Skeletal muscle tissue (tissue), 4 donors: Measurements from ENCODE around the gene PTPDC1. TPM values are rescaled to one million over a fixed set of nuclear protein-coding genes. Genes with fewer than 3 reads are reported as not detected.
"Not testable (repeated sequence)": the region's sequence is repeated elsewhere in the genome, so short reads cannot be mapped to it uniquely, and the experiment has no call there.

Experiments used
- H3K27ac ChIP-seq: one replicate; pipeline ENCODE4 v1.7.0; 2013; ENCODE audit warnings: mild to moderate bottlenecking, low read depth, low read length, inconsistent platforms
- H3K27me3 ChIP-seq, 3 donors: one replicate each; pipeline ENCODE4 v1.7.0; 2013; ENCODE audit warnings: low read length in 3 of 3; ENCODE audit not compliant: control insufficient read depth in 3 of 3, insufficient read depth in 3 of 3
- H3K36me3 ChIP-seq, 3 donors: one replicate each; pipeline ENCODE4 v1.7.0; 2013; ENCODE audit warnings: low read length in 3 of 3; ENCODE audit not compliant: control insufficient read depth in 3 of 3, insufficient read depth in 3 of 3
- H3K4me1 ChIP-seq, 3 donors: one replicate each; pipeline ENCODE4 v1.7.0; 2013; ENCODE audit warnings: low read length in 3 of 3, mild to moderate bottlenecking in 3 of 3; ENCODE audit not compliant: control insufficient read depth in 3 of 3, insufficient read depth in 3 of 3
- H3K4me3 ChIP-seq, 3 donors: one replicate each; pipeline ENCODE4 v1.7.0; 2013; ENCODE audit warnings: low read length in 3 of 3
- H3K9ac ChIP-seq, 3 donors: one replicate each; pipeline ENCODE4 v1.7.0; 2013; ENCODE audit warnings: low read length in 3 of 3, mild to moderate bottlenecking in 3 of 3, moderate library complexity in 2 of 3, low read depth in 1 of 3
- H3K9me3 ChIP-seq, 3 donors: one replicate each; pipeline ENCODE4 v1.7.0; 2013; ENCODE audit warnings: low read length in 3 of 3; ENCODE audit not compliant: control insufficient read depth in 3 of 3
- total RNA-seq: library from RNA; depleted of rRNA; stranded (reverse); fragments of >200 nt; gene quantifications from one replicate; pipeline ENCODE4 v1.2.3, GENCODE V29; 2014
- donor health status: Osteomylitis.

The PTPDC1 gene
- total RNA-seq, 1 donor from 2014 or later, result 11.0 TPM

DNA sequence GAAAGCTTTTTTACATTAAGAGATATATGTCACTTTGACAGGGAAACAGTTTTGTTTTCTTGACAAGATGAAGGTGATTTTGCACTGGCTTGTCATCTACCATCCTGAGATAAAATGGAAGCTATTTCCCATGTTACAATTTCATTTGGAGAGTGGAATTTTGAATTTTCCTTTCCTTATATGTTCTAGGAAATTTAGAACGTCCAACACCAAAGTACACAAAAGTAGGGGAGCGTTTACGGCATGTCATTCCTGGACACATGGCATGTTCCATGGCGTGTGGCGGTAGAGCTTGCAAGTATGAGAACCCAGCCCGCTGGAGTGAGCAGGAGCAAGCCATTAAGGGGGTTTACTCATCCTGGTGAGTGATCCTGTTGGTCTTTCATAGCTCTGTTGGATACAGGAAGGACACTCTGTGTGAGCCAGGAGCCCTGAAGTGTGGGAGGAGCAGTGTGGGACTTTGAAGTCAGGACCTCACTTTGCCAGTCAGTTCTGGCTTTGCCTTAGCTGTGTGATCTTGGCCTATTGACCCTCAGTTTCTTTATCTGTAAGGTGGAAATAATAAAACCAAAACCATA lies 887 bp downstream of the PTPDC1 start:
- H3K27ac ChIP-seq, result no peak overlapping the region
- H3K27me3 ChIP-seq, result no peaks in the 10 kb centered on the region
- H3K4me1 ChIP-seq, result no peaks in the 10 kb centered on the region
- H3K4me3 ChIP-seq, result no peak overlapping the region
- no peak overlapping the region for H3K9ac ChIP-seq
- no peaks in the 10 kb centered on the region for H3K9me3 ChIP-seq
- peaks cover 0 to 3% (median 2%) of the 10 kb centered on the region in 3 donors for H3K36me3 ChIP-seq

DNA sequence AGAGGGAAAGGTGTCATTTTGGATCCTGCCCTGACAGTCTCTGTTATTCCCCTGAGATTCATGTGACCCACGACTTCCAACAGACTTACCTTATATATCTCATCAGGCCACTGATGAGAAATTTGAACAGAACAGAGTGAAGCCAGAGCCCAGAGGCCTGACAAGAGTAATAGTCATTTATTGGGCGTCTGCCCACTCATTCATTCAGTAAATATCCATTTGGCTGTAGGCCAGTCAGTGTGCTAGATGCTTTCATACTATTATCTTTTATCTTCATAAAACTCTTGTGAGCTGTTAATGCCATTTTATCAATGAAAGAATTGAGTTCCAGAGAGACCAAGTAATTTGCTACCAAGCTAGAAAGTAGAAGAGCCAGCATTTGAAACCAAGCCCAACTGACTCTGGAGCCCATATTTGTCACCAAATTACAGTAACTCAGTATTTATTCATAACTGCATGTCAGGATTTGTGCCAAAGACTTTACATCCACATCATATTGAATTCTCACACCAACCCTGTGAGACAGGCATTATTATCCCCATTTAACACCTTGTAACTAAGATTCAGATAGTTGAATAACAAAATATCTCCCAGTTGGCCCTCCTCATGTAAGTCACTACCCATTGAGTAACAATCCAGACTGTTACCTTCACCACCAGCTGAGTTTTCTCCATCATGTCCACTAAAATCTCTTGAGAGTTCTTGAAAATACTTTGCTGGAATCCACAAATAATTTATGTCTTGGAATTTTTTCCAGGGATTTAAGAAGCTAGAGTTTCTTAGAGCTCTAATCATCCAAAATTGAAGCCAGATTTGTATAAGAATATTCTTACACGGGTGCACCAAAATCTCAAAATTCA lies 2.5 kb downstream of the PTPDC1 start:
- H3K9ac ChIP-seq, result no peak overlapping the region
- H3K36me3 ChIP-seq, result peaks cover 0 to 3% (median 2%) of the 10 kb centered on the region in 3 donors
- H3K27me3 ChIP-seq, result no peaks in the 10 kb centered on the region
- H3K4me1 ChIP-seq, result no peaks in the 10 kb centered on the region
- no peak overlapping the region for H3K4me3 ChIP-seq
- H3K9me3 ChIP-seq, result no peaks in the 10 kb centered on the region
- no peak overlapping the region for H3K27ac ChIP-seq

DNA sequence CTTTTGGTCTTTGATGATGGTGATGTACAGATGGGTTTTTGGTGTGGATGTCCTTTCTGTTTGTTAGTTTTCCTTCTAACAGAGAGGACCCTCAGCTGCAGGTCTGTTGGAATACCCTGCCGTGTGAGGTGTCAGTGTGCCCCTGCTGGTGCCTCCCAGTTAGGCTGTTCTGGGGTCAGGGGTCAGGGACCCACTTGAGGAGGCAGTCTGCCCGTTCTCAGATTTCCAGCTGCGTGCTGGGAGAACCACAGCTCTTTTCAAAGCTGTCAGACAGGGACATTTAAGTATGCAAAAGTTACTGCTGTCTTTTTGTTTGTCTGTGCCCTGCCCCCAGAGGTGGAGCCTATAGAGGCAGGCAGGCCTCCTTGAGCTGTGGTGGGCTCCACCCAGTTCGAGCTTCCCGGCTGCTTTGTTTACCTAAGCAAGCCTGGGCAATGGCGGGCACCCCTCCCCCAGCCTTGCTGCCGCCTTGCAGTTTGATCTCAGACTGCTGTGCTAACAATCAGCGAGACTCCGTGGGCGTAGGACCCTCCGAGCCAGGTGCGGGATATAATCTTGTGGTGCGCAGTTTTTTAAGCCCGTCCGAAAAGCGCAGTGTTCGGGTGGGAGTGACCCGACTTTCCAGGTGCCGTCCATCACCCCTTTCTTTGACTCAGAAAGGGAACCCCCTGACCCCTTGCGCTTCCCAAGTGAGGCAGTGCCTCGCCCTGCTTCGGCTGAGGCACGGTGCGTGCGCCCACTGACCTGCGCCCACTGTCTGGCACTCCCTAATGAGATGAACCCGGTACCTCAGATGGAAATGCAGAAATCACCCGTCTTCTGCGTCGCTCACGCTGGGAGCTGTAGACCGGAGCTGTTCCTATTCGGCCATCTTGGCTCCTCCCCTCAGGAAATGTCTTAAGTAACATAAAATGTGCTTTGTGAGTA lies 10.2 kb downstream of the PTPDC1 start:
- not testable (repeated sequence) for H3K27ac ChIP-seq, H3K4me3 ChIP-seq, H3K9ac ChIP-seq, H3K9me3 ChIP-seq, H3K36me3 ChIP-seq, H3K27me3 ChIP-seq, H3K4me1 ChIP-seq

DNA sequence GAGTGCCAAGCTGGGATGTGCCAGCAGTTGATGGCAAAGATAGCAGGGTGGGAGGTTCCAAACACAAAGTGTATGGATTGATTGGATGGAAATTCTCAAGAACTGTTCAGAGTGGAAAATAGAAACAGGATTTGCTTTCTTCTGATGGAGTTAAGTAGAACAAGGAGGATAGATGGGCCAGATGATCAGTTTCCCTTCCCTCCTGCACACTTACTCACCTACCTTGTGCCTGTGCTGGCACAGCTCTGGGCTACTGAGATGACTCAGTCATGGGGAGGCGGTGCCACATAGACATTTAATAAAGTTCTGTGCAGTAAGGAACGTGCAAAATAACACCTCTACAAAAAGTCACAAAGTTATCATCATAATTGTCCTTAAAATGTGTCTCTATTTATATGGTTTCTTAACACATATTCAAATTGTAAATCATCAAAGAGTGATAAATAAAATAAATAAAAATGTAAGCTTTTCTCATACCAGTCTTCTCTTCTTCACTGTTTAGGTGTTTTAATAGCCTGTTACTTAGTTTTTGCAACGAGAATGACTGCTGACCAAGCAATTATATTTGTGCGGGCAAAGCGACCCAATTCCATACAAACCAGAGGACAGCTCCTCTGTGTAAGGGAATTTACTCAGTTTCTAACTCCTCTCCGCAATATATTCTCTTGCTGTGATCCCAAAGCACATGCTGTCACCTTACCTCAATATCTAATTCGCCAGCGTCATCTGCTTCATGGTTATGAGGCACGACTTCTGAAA lies 12.7 kb downstream of the PTPDC1 start:
- Histone ChIP-seq H3K27me3 (no peaks in the 10 kb centered on the region), H3K9ac (no peak overlapping the region), H3K36me3 (peaks cover 4 to 12% (median 5%) of the 10 kb centered on the region in 3 donors), H3K9me3 (no peaks in the 10 kb centered on the region), H3K4me3 (no peak overlapping the region), H3K4me1 (no peaks in the 10 kb centered on the region), H3K27ac (no peak overlapping the region)

DNA sequence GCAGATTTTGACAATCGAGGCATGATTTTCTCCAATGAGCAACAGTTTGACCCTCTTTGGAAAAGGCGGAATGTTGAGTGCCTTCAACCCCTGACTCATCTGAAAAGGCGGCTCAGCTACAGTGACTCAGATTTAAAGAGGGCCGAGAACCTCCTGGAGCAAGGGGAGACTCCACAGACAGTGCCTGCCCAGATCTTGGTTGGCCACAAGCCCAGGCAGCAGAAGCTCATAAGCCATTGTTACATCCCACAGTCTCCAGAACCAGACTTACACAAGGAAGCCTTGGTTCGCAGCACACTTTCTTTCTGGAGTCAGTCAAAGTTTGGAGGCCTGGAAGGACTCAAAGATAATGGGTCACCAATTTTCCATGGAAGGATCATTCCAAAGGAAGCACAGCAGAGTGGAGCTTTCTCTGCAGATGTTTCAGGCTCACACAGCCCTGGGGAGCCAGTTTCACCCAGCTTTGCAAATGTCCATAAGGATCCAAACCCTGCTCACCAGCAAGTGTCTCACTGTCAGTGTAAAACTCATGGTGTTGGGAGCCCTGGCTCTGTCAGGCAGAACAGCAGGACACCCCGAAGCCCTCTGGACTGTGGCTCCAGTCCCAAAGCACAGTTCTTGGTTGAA lies 13.6 kb downstream of the PTPDC1 start:
- H3K27me3 ChIP-seq, result no peaks in the 10 kb centered on the region
- H3K27ac ChIP-seq, result no peak overlapping the region
- H3K9me3 ChIP-seq, result no peaks in the 10 kb centered on the region
- no peak overlapping the region for H3K4me3 ChIP-seq
- no peak overlapping the region for H3K9ac ChIP-seq
- no peaks in the 10 kb centered on the region for H3K4me1 ChIP-seq
- peaks cover 4 to 15% (median 5%) of the 10 kb centered on the region in 3 donors for H3K36me3 ChIP-seq

DNA sequence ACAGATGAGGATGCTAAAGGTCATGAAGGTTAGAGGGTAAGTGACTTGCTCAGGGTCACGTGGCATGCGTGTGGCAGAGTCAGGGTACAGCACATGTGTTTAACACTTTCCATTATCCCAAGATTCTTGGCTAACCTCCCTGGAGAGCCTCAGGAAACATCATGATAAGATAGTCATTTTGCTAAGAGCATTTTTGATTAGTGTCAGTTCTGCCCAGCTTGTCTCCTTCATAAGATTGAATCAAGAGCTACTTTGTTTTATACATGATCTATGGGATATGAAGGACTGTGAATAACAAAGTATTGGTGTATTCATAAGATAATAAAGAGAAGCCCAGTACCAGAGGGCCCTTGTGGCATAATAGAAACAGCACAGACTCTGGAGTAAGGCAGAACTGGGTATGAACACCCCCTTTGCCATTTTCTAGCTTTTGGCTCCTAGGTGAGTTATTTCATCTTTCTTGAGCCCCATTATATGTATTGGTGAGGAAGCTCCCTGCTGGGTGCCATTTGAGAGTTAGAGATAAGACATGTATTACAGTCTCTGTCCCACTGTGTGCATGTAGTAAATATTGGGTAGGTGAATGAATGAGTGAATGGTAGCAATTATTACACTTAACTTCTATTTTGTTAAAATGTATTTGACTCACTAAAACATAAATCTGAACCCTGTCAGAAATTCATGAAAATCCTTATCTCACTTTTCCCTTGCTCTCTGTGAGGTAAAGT lies 16.1 kb downstream of the PTPDC1 start:
- Histone ChIP-seq H3K27ac (no peak overlapping the region), H3K9me3 (no peaks in the 10 kb centered on the region), H3K36me3 (peaks cover 5 to 15% (median 9%) of the 10 kb centered on the region in 3 donors), H3K4me1 (no peaks in the 10 kb centered on the region), H3K4me3 (no peak overlapping the region), H3K27me3 (no peaks in the 10 kb centered on the region), H3K9ac (no peak overlapping the region)

DNA sequence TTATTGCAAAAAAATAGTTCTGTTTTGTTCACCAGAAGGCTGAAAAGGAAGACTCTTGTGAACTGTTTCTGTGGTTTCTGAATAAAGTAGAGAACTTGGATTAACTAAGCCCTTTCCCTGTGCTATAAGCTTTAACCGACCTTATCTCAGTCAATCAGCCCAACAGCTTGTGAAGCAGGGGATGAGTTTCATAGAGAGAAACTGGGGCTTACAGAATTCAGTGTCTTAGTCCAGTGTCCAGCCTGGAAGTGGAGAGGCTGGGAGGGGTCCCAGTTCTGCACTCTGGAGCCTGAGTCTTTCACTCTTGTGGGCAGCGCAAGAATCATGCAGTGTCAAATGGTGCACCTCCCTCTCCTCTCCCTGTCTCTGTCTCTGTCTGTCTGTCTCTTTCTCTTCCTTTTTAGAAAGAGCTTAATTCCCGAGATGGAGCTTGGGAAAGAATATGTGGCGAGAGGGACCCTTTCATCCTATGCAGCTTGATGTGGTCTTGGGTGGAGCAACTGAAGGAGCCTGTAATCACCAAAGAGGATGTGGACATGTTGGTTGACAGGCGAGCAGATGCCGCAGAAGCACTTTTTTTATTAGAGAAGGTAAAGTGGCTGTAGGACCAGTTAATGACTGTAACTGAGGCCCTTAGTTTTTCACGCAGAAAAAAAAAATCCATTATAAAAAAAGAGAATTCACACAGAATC lies 17.0 kb downstream of the PTPDC1 start:
- Histone ChIP-seq H3K9me3 (no peaks in the 10 kb centered on the region), H3K27ac (no peak overlapping the region), H3K9ac (no peak overlapping the region), H3K27me3 (no peaks in the 10 kb centered on the region), H3K4me3 (no peak overlapping the region), H3K36me3 (peaks cover 5 to 15% (median 9%) of the 10 kb centered on the region in 3 donors), H3K4me1 (no peaks in the 10 kb centered on the region)

DNA sequence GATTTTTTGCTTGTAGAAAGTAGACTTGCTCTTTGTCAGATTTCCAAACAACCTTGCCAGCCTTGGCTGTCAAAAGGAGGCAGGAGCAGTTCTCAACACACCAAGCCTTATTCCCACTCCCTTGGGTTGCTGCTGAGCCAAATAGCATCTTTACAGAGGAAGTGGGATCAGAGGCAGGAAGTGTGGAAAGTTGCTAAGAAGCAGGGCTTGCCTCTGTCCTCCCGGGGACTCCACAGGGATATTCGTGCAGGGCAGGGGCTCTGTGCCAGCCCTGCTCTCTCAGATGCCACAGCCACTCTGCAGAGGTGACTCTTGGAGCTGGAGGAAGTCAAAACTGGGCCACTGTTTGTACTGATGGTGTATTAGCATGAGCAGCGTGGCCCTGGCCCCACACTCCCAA lies 24.3 kb downstream of the PTPDC1 start:
- Histone ChIP-seq H3K9ac (no peak overlapping the region), H3K36me3 (peaks cover 0 to 5% (median 0%) of the 10 kb centered on the region in 3 donors), H3K9me3 (no peaks in the 10 kb centered on the region), H3K4me3 (peak overlapping the region in 2 of 3 donors; percentile 14 to 24), H3K27ac (no peak overlapping the region), H3K27me3 (no peaks in the 10 kb centered on the region), H3K4me1 (peaks cover 8 to 10% (median 9%) of the 10 kb centered on the region in 3 donors)
